ENCODE data around the gene CYP2W1.

GRCh38 chr7:1028775-1029636, 46.0 kb downstream of the CYP2W1 start:
- TF ChIP-seq EZH2 (IDR thresholded peaks at IDR 0.05; ENCODE audit: insufficient read depth, poor library complexity, severe bottlenecking) (no peak), EZH2phosphoT487 (IDR thresholded peaks at IDR 0.05; ENCODE audit: insufficient read depth, low read depth) (no peak)

All from GM23248 (cell line).